GM18873 (cell line): ENCODE measurements around the gene CLCN7.

Experiments
- ATAC-seq: cut with Tn5 transposase; IDR thresholded peaks from one replicate; pipeline ENCODE4 v1.9.1; 2021; ENCODE audit warnings: mild to moderate bottlenecking, moderate library complexity, moderate number of reproducible peaks; ENCODE audit not compliant: unreplicated experiment, low FRiP score

Gene CLCN7, protein sequence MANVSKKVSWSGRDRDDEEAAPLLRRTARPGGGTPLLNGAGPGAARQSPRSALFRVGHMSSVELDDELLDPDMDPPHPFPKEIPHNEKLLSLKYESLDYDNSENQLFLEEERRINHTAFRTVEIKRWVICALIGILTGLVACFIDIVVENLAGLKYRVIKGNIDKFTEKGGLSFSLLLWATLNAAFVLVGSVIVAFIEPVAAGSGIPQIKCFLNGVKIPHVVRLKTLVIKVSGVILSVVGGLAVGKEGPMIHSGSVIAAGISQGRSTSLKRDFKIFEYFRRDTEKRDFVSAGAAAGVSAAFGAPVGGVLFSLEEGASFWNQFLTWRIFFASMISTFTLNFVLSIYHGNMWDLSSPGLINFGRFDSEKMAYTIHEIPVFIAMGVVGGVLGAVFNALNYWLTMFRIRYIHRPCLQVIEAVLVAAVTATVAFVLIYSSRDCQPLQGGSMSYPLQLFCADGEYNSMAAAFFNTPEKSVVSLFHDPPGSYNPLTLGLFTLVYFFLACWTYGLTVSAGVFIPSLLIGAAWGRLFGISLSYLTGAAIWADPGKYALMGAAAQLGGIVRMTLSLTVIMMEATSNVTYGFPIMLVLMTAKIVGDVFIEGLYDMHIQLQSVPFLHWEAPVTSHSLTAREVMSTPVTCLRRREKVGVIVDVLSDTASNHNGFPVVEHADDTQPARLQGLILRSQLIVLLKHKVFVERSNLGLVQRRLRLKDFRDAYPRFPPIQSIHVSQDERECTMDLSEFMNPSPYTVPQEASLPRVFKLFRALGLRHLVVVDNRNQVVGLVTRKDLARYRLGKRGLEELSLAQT

DNA sequence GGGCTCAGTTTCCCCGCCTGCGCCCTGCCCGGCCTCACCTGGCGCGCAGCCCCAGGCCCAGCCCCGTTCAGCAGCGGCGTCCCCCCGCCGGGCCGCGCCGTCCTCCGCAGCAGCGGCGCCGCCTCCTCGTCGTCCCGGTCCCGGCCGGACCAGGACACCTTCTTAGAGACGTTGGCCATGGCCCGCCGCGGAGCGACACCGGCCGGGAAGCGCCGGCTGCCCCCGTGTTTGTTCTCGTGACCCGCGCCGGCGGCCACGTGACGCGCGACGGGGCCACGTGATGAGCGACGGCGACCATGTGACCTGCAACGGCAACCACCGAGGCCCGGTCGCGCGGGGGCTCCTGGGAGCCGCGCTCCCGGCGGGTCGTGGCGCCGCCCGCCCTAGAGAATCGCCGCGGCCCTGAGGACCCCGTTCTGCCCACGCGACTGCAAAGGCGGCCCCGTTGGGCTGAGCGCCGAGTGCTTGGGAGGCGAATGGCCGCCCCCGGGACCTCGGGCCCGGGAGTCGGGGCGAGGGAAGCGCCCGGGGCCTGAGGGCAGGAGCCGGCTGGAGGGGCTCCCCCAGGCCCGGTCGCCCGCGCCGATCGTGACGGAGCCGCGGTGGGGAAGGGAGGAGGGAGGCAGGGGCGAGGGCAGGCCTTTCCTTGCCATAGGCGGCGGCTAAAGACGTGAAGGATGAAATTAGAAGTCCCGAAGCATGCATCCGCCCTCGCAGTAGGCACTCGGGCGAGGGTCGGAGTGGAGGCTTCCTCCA, at the start of gene CLCN7:
TSS of gene CLCN7 (minus strand) at position 233 of the 756 bp plus-strand sequence. CDS start at position 179, 54 bp downstream.
- peak; percentile 57 for ATAC-seq

DNA sequence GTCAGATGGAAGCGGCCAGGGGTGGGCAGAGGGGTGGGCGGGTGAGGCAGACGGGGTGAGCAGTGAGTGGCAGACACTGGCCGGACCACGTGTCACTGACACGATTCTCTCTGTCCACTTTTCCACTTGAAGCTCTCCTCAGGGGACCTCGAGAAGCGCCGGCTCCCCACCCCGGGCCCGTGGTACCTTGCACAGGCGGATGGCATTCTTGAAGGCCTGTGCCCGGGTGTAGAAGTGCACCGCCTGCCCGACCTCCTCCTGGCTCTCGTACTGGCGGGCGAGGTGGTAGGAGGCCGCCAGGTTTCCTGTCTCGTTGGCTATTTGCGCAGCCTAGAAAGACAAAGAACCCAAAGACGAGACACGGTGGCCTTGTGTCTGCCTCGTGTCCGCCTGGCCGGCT, 49.5 kb upstream of the CLCN7 start:
- no peak for ATAC-seq

DNA sequence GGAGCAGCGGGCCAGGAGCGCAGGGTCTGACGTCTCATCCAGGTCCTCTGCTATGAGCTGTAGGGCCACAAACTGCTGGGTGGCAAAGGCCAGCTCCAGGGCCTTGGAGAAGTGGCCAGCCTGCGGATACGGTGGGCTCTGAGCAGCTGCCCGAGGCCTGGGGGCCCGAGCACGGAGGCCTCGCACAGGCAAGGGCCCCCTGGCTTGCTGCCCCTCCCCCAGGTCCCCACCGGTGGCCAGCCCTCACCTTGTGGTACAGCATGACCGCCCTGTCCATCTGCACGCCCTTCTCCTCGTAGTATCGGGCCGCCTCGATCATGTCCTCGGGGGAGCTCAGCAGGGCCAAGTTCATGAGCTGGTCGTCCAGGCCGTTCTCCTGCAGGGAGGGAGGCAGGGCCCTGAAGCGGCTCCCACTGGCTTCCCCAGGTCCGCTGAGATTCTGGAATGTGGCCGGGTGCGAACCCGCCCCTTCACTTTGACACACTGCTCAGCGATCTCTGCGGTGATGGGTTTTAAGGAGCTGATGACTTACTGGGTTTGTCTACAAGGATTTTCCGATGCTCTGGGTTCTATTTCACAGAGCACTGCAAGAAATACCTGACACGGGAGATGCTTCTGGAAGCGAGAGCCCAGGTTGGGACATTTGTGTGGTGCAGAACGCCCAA, 48.9 kb upstream of the CLCN7 start:
- ATAC-seq = no peak

DNA sequence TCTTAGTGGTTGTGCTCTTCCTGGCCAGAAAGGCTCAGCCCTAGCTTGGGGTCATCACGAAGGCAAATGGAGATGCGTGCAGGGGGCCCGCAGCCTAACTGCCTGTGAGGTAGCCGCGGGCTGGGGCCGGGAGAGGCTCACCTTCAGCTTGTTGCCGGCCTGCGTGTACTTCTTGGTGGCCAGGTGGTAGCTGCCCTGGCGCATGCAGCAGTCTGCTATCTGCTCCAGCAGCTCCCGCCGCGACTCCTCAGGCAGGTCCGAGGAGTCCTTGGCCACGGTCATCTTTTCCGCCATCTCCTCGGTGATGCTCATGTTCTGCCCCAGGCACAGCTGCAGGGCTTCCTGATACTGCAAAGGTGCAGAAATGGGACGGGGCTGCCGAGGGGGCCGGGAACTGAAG, 45.6 kb upstream of the CLCN7 start:
- ATAC-seq = no peak

DNA sequence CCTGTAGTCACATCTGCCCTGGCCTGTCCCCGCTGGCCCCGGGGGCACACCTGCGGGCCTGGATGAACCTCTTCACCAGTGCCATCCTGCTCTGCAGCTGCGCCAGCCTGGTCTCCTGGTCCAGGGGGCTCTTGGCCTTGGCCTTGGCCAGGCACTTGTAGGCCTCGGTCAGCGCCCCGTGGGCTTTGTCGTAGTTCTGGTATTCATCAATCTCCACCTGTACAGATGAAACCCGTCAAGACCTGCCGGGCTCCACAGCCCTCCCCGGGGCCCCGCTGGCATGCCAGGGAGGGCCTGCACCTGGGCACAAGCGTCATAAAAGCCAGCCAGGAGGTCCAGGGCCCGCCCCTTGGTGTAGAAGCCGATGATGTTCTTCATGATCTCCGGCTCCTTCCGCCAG, 45.0 kb upstream of the CLCN7 start:
- no peak for ATAC-seq

DNA sequence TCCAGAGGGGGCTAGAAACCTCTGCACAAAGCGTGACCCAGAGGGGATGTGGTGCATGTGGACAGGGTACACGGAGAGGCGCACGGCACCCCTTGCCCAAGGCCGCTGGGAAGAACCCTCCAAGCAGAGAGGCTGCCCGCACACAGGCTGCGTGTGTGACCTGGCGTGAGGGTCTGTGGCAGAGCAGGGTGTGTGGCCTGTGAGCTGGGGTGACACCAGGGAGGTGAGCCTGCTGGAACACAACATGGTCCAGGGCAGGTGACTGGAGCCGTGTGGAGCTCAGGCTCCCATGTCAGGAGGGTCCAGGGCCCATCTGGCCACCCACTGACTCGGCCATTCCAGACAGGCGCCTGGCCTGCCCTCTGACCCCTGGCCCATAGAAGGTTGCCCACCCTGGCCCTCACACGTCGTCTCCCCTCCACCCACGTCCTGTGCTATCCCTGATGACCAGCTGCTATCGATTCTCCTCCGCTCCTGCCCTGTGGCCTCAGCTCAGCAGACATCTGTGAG, 43.9 kb upstream of the CLCN7 start:
- no peak for ATAC-seq

DNA sequence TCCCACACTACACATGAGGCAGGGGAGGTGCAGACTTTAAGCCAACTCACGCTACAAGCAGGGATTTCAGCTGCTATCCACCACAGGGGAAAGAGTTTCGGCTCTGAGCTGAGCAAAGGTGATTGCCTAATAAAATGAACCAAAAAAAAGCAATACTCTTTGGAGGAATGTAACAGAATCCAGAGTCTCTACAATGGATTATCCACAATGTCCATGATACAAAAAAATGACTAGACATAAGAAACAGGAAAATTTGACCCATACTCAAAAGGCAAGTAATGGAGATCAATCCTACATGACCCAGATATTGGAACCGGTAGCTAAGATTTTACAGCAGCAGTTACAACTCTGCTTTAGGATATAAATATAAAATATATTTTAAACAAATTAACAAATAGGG, 39.7 kb upstream of the CLCN7 start:
- no peak for ATAC-seq

DNA sequence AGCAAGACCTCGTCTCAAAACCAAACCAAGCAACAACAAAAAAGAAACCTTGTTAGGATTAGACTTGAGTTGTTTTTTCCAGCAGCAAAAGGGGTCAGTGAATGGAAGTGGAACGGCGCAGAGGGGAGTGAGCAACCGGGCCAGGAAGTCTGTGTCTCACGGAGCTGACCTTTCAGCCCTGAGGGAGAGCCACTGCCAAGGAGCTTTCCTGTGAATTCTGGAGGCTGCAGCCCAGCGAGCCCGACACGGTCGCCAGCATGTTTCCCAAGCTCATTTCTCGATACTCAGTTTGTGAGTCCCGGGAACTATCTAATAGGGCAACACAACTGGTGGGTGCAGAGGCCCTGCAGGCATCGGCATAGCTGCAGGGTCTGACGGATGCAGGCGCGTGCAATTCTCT, 37.9 kb upstream of the CLCN7 start:
- no peak for ATAC-seq

DNA sequence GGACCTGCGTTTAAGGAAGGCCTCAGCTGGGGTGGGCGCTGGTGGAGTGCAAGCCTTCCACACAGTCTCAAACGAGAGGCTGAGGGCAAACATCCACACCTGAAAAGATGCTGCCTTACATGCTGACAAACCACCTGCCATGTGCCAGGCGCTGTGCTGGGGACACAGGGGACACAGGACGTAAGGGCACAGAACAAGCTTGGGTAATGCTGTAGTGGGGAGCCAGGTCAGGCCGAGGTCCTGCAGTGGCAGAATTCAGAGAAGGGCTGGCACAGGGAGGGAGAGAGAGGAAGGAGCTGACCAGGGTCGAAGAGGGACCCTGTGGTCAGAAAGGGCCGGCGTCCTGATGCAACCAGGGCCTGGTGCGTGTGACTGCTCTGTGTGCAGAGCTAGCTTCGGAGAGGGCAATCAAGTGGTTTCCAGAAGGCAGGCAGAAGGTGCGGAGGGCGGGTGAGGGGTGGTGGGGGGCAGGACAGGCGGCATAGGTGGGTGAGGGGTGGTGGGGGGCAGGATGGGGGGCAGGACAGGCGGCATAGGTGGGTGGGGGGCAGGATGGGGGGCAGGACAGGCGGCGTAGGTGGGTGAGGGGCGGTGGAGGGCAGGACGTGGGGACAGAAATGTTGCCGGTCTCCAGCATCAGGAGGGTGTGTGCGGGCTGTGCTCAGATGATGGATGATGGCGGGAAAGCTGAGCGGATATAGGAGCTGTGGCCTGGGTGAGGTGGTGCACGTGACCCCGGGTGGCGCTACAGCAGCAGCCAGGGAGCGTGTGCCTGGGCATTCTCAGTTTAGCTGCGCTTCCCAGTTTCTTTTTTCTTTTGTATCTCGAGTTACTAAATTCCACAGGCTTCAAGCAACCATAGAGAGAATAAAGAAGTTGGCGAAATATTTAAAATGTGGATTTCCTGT, 37.1 kb upstream of the CLCN7 start:
- ATAC-seq = no peak

DNA sequence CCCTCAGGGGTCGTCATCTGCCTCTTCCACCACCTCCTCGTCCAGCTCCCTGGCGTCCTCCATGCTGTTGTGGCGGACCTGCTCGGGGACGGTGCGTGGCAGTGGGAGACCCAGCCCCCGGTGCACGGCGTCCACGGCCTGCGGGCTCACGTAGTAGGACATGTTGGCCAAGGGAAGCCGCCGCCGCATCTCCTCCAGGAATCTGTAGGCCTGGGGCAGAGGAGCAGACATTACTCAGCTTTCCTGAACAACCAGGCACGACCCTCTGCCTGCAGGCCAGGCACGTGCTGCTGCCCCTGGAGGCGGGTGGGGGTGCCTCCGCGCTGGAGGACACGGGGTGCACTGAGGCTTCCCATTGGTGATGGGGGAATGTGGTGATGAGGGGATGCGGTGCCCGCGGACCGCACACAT, 36.1 kb upstream of the CLCN7 start:
- ATAC-seq = no peak

DNA sequence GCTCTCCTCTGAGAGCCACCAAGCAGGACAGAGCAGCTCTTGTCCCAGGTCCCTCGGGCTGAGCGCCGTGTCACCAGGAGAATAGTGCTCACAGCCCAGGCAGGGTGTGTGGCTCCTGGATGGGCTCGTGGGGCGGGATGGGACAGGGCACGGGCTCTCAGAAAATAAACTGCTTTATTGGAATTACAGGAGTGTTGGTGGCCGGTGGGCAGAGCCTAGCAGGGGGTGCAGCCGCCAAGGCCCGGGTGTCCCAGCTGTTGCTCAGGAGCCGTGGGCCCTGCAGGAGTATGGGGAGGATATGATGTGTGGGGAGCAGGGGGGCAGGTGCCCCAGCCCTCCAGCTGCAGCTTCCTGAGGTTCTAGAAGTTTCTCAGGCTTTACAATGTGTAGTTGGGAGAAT, 35.4 kb upstream of the CLCN7 start:
- no peak for ATAC-seq

DNA sequence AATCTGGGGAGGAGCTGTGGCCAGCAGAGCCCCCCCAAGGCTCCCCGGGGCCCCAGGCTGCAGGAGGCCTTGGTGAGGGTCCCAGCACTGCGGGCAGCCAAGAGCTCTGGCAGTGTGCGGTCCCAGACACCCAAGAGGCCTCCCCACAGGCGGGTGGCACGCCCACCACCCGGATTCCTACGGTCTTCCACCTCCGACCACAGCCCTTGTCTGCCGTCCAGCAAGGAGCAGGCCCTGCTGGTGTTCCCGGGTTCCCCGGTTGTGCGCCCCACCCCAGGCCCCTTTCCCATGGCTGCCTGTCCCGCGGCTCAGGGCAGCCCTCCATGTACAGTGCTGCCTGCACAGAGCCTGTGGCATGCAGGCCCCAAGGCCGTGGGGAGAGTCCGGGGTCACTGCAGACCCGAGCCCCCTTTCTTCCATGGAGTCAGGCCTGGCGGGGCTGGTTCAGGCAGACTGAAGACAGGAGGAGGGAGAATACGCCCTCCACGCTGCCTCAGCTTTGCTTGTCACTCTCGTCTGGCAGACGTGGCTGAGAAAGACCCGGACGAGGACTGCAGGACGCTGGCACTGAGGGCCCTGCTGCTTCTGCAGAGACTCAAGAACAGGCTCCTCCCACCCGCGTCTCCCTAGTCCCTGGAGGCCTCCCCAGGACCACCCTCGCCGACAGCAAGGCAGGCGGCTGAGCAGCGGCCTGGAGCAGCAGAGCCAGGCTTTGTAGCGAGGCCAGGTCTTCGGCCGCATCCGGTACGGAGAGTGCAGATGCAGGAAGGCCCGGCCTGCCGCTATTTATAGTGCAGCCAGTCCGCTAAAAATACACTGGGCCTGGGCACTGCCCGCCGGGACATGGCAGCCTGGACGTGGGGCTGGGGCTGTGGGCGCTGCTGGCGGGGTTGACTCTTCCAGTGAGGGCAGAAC, 34.7 kb upstream of the CLCN7 start:
- ATAC-seq = no peak

DNA sequence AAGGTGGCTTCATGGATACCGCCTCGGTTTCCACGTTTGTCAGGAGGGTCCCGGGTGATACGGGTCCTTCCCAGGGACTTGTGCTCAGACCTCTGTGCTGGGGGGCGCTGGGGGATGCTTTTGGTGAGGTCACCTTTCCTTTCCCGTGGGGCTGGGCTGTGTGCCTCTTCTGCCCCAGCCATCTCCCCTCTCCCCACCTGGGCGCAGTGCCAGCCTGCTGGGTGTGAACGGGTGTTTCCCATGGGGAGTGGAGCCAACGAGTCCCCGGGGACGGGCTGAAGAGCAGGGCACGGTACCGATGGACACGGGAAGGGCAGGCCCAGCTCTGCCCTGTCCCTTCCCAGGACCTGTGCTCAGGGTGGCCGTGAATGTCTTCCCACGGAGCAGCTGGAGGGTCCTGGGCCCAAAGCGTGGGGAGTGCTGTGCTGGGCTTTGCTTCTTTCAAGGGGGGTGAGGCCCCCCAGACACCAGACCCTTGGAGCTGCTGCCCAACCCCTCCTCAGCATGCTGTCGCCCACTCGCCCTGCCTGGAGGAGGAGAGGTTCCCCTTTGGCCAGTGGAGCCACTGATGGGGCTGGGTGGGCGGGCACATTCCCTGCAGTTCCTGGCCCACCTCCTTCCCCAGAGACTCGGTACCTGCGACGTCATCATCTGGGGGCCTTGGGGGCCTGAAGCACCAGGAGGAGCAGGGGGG, 33.8 kb upstream of the CLCN7 start:
- no peak for ATAC-seq

DNA sequence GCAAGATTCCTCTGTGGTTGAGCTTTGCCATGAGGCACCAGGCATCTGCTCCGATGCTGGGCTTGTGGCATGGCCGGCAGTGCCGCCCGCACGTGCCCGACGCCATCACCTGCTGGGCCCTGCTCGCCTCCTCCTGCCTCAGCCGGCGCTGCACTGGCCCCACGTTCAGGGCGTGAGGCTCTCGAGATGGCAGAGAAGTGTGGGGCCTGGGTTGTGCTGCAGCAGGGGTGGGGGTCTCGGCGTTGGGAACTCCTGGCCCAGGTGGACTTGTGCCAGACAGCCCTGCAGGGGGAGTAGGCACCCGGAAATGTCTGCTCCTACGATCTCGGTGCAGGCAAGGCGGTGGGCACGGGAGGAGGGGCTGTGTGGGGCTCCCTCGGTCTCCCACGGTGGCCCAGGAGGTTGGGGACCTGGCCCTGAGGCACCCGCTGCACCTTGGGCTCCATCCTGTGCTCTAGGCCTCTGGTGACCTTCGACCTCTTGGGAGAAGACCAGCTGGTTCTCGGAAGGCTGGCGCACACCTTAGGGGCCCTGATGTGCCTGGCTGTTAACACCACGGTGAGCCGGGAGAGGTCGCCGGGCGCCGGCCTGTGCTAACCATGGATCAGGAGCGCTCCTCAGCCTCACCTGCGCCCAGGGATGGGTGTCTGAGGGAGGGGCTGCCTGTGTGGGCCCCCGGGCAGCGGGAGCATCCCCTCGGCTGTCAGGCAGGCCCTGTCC, 31.8 kb upstream of the CLCN7 start:
- no peak for ATAC-seq

DNA sequence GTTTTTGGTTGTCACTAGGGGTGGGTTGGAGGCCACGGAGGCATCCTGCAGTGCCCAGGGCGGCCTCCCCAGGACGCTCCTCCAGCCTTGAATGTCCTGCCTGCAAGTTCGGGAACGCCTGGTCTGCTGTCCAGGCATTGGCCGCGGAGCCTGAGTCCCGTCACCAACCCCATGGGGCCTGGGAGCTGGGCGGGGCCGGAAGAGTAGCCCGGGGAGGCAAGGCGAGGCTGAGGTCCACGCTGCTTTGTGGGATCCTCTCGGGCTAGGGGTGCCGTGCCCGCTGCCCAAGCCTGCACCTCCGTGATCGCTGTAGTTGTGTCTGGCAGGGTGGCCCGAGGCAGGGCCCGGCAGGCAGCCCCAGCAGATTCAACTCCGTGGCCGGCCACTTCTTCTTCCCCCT, 31.1 kb upstream of the CLCN7 start:
- no peak for ATAC-seq

DNA sequence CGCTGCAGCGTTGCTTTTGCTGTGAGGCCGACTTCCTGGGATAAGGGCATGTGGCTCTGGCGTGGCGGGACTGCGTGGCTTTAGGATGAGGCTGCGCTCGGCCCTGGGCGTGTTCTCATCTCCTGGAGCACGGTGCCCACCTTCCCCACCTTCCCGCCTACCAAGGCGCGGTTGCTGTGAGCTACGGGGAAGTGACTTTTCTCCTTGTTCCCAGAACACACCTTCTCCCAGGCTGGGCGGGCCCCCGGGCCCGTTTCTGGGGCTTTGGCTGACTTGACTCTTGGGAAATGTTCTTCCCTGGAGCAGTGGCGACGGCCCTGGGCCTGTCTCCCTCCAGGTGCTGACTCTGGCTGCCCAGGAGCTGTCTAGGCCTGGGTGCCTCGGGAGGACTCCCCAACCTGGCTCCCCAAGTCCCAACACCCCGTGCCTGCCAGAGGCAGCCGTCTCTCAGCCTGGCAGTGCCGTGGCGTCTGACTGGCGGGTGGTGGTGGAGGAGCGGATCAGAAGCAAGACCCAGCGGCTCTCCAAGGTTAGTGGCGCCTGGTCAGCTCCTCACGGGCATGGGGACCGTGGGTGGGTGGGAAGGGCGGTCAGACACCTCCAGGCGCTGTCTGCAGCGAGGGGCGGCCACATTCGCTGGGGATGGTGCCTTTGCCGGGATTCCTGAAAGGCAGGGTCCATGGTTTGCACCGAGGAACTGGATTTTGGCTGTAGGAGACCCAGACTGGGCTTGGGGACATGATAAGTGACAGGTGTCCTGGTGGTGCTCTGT, 30.4 kb upstream of the CLCN7 start:
- no peak for ATAC-seq
